ENCODE measurements around the gene BCAP29.
A peak's percentile ranks its signal among the peaks of the same experiment; 100 is the strongest.
"Not testable (repeated sequence)": the region's sequence is repeated elsewhere in the genome, so short reads cannot be mapped to it uniquely, and the experiment has no call there.

BCAP29 gene

DNA sequence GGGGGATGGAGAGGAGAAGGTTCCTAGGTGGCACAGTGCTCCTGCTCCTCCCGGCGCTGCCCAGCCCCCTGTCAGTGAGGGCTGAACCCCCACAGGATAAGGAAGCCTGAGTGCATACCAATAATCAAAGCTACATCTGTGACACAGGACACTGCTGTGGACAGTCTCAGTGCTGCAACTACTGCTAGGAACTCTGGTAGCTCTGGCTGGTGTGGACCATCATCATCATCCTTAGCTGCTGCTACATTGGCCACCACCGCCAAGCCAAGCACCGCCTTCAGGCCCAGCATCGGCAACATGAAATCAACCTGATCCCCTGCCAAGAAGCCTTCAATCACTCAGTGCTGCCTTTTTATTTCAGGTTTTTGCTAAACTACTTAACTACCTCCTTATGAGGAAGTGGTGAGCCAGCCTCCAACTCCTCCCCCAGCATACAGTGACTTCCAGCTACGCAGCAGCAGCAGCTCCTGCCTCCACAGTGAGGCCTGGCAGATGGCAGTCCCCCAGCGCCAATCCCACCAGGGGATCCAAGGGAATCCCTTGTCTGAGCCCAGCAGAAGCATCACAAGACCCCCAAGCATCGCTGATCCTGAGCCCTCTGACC, 48.5 kb downstream of the BCAP29 start:
- no peak for DNase-seq

DNA sequence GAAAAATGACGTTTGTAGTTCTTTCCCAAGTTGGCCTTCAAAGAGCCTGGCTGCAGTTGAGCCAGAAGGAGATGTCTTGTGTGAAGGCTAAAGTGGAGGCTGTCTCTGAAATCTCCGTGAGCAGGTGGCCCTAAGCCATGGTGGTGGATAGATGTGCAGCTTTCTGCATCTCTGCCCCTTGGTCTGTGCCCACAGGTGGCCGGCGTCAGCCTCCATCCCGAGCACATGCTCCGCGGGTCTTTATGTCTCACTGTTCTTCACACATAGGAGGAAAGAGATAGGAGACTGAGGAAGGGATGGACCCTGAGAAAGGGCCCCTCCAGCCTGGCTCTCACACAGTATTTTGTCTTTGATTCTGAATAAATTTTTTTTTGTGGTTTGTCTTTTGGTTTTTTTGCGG, 50.3 kb downstream of the BCAP29 start:
- DNase-seq = no peak

DNA sequence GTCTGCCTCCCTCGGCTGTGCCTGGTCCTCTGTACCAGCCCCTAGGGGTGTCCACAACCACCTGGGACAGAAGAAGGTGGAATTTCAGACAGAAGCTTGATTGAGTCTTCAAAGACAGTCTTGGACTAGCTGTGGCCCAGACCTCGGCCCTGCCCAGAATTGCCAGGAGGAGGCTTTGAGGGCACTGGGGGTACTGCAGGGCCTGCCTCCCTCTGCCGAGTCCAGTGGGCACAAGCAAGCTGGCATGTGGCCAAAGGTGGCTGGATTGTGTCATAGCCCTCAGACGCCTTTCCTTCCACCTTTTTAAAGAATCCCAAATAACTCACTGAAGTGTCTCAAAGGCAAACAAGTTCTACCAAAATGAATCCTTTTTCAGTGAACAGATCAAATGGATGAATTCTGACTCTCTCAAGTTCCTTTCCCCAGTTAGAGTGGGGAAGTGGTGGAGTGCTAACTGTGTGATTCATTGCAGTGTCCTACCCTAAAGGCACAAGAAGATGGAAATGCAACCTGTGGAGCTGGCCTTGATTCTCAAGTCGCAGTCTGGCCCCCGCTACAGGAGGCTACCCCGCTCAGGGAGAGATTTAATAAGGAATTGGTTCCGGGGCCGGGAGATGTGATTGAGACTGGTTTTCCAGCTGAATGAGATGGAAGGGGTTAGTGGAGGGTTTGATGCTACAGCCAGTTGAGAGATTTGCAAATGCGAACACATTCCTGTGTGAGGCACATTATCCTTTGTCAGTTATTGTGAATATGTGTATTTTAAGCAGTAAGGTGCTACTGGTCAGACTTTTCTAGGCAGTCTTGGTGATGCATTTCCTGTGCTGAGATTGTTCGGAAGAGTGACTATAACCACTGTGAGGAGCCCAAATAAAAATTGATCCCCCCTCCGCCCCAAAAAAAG, 51.8 kb downstream of the BCAP29 start:
- DNase-seq = no peak

DNA sequence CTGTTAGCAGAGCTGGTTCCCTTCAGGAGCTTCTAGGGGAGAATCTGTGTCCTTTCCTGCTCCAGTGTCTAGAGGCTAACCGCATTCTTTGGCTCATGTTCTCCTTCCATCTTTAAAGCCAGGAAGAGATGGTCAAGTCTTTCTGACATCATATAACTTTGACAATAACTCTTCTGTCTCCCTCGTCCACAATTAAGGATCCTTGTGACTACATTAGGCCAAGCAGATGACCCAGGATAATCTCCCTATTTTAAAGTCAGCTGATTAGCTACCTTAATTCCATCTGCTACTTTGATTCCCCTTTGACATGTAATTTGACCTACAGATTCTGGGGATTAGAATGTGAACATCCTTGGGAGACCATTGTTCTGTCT, 52.4 kb downstream of the BCAP29 start:
- no peak for DNase-seq

DNA sequence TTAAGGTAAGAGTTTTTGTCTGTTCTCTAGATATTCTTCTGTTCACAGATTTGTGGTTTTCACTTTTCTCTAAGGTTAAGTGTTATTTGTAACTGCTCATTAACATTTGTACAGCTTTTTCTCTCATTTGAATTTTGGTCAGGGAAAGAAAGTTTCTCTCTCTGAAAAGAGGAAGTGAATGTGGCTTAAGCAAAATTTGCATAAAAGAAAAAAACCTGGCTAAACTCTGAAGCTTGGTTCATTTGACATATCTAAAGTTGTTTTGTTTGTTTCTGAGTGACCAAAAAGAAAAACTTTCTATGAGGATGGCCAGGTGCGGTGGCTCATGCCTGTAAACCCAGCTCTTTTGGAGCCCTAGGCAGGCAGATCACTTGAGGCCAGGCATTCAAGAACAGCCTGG, 58.5 kb downstream of the BCAP29 start:
- DNase-seq = peak in 1 of 2 donors; percentile 11

DNA sequence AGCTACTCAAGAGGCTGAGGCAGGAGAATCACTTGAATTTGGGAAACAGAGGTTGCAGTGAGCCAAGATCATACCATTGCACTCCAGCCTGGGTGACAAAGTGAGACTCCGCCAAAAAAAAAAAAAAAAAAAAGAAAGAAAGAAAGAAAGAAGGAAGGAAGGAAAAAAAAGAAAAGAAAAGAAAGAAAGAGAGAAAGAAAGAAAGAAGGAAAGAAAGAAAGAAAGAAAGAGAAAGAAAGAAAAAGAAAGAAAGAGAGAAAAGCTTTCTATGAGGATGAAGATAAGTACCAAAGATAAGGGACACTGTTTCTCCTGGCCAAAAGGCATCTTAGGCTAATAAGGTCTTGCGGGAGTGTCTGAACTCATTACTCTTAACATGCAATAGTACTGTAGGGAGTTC, 59.0 kb downstream of the BCAP29 start:
- not testable (repeated sequence) for DNase-seq

DNA sequence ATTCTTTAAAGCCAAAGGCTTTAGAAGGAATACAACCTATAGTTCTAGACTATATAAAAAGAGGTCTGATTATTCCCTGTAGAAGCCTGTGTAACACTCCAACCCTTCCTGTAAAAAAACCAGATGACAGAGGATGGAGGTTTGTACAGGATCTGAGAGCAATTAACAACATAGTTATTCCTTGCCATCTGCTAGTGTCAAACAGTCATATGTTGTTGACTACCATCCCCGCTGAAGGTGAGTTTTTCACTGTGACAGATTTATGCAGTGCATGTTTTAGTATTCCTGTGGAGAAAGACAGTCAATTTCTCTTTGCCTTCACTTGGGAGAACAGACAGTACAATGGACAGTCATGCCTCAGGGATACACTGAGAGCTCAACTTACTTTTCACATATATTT, 61.6 kb downstream of the BCAP29 start:
- no peak for DNase-seq

DNA sequence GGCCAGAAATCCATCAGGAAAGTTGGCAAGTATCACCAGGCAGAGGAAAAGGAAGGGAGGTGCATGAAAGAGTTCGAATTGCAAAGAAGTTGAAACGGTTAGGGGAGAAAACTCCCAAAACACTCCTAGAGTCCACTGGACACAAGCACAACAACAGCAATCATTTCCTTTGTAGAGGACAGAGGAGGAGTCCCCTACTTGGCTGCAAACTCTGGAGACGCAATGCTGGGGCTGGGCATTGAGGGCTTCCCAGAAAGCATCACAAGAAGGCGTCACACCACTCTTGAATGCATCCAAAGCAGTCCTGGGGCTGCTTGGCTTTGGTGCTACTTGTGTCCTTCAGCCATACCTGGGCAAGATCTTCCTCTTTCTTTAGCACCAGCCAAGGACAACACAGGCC, 62.5 kb downstream of the BCAP29 start:
- no peak for DNase-seq

DNA sequence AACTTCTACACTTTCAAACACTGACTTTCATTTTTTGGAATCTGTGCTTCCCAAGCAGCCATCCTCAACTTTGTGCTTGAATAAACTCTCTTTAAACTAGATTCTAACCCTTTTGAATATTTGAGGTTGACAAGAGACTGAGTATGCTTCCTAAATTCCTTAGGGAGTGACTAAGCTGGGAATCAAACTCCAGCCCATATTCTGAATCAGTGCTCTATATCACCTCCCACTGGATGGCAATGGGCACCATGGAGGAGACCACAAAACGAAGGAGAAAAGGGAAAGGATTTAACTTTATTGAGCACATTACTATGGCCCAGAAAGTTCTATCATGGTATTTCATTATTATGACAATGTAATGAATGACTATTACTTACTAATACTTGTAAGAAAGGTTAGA, 63.4 kb downstream of the BCAP29 start:
- DNase-seq = no peak

DNA sequence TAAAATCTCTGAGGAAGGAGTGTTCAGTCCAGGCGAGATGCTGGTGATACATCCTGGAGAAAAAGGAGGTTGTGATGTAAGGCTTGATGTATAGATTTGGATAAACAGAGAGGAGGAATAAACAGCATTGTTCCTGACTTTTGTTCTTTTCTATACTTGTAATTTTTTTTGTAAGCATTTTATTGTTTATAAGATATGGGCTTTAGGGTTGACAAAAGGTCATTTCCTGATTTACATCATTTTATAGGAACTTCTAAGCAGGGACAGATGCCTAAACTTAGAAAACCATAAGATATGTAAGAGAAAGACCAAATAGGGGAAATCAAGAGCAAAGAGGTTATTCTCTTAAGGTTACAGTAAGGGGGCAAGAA, 63.9 kb downstream of the BCAP29 start:
- no peak for DNase-seq

DNA sequence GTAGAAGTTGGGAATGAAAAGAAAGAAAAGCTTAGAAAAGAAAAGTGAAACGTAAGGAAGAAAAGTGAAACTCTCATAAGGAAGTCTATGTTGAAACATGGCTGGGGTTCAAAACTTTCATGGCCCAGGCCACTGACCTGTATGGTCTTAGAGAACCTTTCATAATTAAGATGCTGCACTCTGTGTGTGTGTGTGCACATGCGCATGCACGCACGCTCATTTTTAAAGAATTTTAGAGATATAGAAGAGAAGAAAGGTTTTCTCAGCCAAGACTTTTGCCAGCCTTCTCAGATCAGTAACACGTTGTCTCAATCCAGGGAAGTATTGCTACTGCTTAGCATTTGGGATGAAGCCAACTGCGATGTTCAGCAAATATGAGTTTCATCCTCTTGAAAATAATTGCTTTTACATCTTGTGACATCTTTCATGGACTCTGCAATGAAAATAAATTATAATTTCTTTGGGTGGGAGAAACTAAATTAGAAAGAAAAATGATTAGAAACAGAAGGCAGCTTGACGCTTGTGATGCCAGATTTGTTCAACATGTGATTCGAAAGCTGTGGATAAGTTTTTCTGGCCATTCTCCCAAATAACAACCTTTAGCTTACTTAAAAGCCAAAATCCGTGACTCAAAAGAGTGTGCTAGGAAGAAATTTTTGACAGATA, 64.4 kb downstream of the BCAP29 start:
- peak in 1 of 2 donors; percentile 56 for DNase-seq

DNA sequence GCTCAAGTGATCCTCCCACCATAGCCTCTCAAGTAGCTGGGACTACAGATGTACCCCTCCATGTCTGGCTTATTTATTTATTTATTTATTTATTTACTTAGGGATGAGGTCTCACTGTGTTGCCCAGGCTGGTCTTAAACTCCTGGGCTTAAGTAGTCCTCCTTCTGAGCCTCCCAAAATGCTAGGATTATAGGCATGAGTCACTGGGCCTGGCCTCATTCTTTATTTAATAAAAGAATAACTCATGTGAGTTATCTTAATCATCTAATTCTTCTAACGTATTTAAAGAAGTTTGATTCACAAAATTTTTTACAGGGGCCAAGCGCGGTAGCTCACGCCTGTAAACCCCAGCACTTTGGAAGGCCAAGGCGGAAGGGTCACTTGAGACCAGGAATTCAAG, 72.6 kb downstream of the BCAP29 start:
- no peak for DNase-seq

DNA sequence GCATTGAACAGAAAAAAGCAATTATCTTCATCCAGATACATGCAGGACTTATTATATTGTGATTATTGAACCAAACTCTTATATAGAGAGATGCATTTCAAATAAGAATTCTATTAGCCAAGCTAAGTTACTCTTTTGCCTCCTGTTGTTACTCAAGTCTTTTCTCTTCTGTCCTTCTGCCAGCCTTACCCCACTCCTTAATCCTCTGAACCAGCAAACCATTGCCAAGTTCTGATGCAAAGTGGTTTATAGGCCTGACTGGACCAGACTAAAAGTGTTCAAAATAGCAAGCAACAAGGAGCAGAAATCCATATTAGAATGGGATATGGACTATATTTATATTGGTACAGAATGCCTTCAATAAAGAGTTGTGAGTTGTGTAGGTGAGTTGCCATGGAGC, 78.4 kb downstream of the BCAP29 start:
- no peak for DNase-seq

DNA sequence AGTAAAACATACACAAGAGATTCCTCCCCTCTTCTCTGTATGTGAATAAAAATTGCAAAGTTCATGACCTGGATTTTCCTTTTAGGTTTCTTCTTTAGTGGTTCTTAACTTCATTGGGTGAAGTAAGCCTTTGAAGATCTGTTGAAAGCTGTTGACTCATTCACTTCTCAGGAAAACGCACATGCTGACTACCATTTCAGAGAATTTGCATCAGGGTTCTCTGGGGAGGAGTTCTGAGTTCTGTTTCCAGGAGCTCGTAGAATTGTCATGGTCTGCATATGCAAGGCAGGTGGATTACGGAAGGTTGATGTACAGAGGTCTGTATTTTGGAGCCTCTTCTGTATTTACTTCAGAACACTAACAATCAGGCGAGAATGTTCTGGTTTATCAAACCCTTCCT, 79.6 kb downstream of the BCAP29 start:
- DNase-seq = no peak

DNA sequence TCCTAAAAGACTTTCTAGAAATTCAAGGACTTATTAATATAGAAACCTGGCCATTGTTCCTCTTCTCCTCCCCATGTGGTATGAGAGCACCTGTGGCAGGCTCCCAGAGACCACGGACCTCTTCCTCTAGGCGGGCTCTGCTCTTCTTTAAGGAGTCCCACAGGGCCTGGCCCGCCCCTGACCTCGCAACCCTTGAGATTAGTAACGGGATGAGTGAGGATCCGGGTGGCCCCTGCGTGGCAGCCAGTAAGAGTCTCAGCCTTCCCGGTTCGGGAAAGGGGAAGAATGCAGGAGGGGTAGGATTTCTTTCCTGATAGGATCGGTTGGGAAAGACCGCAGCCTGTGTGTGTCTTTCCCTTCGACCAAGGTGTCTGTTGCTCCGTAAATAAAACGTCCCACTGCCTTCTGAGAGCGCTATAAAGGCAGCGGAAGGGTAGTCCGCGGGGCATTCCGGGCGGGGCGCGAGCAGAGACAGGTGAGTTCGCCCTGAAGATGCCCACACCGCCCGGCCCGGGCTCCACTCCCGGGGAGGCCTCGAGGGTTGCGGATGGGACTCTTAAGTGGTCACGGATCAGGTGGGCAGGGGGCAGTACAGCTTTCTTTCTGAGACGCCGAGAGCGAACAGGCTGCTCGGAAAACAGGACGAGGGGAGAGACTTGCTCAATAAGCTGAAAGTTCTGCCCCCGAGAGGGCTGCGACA, 80.5 kb downstream of the BCAP29 start, which contains the start of gene SLC26A4:
Gene SLC26A4 (plus strand): TSS at position 448 of the 700 bp plus-strand sequence. CDS start 814 bp downstream, outside the sequence.
- no peak for DNase-seq

DNA sequence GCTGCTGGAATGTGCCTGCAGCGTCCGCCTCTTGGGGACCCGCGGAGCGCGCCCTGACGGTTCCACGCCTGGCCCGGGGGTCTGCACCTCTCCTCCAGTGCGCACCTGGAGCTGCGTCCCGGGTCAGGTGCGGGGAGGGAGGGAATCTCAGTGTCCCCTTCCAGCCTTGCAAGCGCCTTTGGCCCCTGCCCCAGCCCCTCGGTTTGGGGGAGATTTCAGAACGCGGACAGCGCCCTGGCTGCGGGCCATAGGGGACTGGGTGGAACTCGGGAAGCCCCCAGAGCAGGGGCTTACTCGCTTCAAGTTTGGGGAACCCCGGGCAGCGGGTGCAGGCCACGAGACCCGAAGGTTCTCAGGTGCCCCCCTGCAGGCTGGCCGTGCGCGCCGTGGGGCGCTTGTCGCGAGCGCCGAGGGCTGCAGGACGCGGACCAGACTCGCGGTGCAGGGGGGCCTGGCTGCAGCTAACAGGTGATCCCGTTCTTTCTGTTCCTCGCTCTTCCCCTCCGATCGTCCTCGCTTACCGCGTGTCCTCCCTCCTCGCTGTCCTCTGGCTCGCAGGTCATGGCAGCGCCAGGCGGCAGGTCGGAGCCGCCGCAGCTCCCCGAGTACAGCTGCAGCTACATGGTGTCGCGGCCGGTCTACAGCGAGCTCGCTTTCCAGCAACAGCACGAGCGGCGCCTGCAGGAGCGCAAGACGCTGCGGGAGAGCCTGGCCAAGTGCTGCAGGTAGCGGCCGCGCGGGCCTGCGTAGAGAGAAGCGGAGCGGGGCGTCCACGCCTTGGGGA, 81.2 kb downstream of the BCAP29 start:
- no peak for DNase-seq

DNA sequence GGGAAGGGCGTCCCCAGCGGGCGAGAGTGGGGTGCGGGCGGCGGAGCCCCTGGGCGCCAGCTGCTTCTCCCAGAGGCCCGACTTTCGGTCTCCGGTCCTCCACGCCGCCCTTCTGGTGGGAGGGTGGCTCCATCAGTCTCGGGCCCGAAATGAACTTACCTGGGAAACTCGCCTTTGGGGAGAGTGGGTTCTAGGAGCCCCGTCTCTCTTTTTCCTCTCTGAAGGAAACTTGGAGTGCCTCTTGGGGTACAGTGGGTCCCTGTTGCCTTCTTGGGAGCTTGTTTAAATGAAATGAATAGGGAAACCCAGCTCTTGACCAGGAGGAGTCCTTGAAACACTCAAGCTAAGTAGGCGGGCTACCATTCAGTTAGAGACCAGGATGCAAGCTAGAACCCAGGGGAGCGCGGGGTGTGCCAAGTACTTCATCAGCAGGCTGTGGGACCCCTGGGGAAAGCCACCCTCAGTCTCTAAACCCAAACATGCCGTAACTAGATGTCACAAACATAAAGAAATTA, 81.9 kb downstream of the BCAP29 start:
- DNase-seq = no peak

DNA sequence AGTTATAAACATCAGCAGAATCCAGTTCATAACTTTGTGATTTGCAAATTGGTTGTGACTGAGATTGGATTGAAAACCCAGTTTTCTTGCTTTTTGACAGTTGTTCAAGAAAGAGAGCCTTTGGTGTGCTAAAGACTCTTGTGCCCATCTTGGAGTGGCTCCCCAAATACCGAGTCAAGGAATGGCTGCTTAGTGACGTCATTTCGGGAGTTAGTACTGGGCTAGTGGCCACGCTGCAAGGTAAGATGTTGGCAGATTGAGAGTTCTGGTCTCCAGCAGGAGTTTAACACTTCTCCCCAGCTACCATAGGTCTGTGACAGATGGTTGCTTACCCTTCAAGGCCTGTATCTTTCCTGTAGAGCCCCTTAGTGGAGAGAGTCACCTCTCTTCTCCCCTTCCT, 83.2 kb downstream of the BCAP29 start:
- DNase-seq = no peak

DNA sequence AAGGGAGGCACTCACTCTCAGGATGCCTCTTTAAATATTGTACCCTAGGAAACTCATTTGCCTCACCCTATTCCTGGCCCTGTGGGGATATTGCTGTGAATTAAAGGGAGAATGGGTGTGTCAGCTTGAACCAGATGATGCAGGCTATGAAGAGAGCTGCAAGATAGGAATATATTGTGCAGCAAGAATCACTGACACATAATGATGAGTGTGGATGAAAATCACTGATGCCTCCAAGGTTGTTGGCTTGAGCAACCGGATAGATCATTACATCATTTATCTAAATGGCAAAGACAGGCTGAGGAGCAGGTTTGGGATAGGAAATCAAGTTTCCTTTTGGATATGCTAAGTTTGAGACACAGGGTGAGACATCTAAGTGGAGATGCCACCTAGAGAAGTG, 86.7 kb downstream of the BCAP29 start:
- no peak for DNase-seq

DNA sequence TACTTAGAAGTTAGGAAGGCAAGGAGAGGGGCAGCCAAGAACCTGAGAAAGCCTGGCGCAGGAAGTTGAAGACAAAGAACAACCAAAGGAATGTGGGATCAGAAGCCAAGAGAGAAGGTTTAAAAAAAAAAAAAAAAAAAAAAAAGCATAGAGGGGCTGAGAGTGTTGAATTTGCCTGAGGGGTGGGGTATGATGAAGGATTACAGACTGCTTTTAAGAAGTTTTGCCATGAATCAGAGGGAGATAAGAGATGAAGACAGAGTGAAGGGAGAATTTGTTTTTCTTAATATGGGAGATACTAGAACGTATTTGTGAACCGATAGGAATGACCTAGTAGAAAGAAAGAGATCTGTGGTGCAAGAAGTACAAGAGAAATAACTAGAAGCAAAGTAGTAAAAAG, 87.3 kb downstream of the BCAP29 start:
- DNase-seq = no peak

DNA sequence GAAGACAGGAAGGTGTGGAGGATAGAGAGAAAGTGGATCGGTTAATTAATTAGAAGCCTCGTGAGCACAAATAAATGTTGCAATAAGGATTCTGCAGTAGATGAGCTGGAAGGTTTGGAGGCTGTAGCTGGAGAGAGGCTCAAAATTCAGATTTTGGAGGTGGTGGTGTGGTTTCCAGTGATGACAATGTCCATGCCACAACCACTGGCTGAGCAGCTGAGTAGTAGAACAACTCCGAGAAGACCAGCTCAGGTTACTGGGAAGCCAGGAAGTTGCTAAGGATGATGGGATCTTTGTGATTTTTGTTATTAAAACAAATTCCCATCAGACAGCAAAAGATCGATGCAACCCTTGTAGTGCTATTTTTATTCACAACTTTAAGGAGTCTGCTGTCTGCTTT, 88.2 kb downstream of the BCAP29 start:
- DNase-seq = no peak
